ENCODE measurements around the gene ITCH.
"Not testable (repeated sequence)": the region's sequence is repeated elsewhere in the genome, so short reads cannot be mapped to it uniquely, and the experiment has no call there.

Gene ITCH

DNA sequence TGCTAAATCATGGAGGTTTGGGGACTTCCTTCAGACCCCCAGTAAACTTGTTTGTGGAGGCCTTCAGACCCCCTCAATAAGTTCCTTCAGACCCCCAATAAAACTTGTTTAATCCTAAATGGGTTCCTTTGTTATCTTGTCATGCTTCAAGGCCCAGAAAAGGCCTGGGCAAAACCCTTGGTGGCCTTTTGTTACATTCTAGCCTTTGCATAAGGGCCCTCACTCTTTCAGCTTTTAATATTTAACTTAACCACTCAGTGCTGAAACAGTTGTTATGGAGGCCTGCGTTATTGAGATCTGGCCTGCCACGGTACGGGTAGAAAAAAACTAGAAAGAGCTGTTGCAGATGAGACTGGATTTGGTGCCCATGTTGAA is 148.8 kb downstream of the ITCH start:
- no peak for DNase-seq (ENCODE audit: low read depth)

DNA sequence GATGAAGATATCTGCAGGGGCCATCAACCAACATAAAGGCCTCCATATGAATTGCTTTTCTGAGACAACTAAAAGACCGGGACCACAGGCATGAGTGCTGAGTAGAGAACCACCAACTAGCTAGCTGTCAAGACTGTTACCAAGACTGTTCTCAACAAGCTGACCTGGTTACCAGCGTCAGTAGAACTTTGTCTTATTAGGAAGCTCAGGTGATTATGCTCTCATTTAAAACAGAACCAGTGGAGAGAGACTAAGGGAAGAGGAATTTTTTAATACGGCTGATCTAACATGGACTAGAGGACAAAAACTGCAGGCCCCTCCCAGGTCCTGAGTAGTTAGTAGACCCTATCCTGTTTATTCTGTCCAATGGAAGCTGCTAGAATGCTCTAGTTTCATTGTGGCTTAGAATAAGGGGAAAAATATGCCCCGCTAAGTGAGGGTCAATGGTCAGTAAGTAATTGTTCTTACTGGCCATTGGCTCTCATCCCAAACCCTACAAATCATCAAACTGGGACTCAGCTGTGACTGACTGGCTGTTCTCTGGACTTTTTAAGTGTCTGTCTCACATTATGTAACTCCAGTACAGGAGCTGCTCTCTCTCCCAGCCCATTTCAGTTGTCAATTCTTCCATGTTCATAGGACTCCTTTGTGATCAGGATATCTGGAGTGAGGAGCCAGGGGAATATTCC is 149.3 kb downstream of the ITCH start:
- no peak for DNase-seq (ENCODE audit: low read depth)

DNA sequence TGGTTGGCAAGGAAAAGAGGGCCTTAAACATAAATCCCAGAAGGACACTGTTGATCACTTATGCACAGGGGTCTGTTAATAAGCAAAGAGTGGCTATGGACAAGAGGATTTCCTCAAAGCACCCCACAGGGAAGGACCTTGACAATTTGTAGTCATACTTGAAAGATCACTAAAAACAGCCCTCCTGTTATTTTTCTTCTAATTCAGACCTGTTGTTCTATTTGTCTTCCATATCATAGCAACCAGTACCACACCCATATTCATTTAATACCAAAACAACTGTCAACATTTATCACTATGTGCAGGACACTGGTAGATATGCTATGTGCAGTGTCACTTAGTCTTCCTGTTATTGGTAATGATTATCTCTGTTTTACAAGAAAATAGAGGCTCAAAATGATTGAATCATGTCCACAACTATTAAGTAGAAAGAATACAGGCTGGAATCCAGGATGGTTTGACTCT is 149.9 kb downstream of the ITCH start:
- DNase-seq (ENCODE audit: low read depth) = no peak

DNA sequence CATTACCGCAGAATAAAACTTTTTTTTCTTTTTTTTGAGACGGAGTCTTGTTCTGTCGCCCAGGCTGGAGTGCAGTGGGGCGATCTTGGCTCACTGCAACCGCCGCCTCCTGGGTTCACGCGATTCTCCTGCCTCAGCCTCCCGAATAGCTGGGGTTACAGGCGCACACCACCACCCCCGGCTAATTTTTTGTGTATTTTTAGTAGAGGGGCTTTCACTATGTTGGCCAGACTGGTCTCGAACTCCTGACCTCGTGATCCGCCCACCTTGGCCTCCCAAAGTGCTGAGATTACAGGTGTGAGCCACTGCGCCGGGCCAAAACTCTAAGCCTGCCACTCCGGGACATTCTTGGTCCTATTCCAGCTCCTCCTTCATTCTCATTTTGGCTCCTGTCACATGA is 151.0 kb downstream of the ITCH start:
- DNase-seq (ENCODE audit: low read depth) = not testable (repeated sequence)

DNA sequence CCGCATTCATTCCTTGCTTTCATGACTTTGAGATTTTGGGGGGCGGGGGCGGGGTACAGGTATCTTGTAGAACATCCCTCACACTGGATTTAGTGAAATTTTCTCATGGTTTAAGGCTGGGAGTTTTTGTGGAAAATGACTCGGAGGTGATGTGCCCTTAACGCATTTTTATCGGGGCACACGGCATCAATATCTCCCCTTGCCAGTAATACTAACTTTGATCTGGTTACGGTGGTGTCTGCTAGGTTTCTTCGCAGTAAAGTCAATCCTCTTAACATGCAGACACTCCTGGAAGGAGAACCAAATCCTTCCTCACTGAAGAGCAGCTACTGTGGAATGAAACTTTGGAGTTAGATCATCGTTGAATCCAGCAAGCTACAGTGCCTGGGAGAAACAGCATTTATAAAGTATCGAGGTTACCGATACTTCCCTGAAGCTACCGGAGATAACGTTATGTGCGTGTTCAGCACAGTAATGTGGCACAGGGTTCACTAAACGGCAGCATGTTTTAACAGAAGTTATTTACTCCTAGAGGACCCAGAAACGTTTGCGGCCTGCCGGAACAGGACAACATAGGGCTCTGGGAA is 151.9 kb downstream of the ITCH start:
- no peak for DNase-seq (ENCODE audit: low read depth)

DNA sequence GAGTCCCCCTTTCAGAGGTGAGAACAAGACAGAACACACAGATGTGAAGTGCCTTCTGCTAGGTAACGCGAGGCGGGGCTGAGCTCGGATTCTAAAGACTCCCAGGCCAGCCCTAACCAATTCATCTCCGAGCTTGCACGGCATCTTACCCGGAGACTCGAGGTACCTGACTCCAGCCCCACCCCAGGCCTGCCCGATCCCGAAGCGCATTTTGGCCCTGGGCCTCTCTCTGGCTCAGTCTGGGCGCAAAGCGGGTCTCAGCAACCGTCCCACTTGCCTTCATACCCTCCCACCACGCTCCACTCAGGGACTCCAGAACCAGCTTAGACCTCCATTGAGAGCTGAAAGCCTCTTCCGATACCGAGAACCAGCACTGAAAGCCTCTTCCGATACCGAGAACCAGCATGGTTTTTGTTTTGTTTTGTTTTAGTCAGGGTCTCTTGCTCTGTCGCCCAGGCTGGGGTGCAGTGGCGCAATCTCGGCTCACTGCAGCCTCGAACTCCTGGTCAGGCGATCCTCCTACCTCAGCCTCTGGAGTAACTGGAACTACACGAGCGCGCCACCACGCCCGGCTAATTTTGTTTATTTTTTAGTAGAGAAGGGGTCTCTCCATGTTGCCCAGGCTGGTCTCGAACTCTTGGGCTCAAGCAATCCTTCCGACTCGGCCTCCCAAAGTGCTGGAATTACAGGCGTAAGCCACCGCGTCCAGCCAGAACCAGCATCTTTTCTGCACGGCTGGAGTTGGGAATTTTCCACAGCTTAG is 152.6 kb downstream of the ITCH start:
- DNase-seq (ENCODE audit: low read depth) = no peak

DNA sequence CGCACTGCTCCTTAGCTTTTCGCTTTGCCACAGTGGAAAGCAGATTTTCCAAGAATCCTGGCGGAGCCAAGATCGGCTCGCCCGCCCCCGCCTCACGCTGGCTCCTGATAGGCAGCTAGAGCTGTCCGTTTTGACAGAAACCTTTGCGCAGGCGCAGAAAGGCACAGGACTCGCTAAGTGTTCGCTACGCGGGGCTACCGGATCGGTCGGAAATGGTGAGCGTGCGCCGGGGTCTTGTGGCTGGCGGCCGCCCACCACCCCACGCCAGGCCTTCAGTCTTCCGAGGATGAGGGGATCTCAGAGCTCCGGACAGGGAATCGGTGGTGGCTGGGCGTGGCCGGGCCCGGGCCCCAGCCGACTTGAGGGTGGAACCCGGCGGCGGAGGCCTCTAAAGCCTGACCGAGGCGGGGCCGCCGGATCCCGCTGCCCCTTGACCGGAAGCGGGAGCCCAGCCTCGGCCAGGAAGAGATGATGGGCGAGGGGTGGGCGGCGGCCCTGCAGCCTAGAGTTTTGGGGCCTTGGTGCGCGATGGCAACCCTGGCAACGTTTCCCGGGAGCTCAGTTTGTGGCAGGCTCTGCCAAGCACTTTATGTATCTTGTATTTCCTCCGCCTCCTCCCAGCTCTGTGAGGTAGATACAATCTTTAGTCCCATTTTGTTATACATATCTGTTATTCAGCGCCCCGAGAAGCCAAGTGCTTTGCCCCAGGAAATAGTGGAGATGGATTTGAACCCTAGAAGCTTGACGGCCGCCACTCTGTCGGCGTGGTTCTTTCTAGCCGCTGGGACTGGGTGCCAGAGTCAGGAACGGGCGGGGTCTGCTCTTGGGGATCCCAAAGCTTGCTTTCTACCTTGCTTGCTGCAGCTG is 153.4 kb downstream of the ITCH start, which contains the start of gene DYNLRB1:
TSS of gene DYNLRB1 (plus strand) at position 176 of the 867 bp plus-strand sequence. CDS start at position 213, 37 bp downstream.
- peak; percentile 85 for DNase-seq (ENCODE audit: low read depth)

DNA sequence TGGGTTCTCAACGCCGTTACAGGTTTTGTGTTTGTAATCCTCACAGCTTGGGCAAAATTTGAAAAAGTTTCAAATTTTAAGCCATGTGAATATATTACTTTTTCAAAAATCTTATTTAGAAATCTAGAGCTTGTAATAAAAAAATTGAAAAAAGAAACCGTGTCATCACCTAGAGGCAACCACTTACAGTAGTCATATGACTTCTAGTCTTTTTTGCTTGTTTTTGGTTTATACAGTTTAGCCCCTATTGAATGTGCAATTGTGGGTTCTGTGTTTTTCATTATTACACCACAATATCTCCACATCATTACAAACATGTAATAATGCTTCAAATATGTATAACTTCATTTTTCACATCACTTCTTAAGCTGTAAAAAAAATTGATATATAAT is 154.0 kb downstream of the ITCH start:
- no peak for DNase-seq (ENCODE audit: low read depth)

DNA sequence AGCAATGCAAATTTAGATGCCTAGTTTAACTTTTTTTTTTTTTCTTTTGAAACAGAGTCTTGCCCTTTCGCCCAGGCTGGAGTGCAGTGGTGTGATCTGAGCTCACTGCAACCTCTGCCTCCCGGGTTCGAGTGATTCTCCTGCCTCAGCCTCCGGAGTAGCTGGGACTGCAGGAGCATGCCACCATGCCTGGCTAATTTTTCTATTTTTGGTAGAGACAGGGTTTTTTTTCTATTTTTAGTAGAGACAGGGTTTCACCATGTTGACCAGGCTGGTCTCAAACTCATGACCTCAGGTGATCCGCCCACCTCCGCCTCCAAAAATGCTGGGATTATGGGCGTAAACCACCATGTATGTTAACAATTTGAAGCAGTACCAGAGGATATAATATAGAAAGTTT is 155.8 kb downstream of the ITCH start:
- not testable (repeated sequence) for DNase-seq (ENCODE audit: low read depth)

DNA sequence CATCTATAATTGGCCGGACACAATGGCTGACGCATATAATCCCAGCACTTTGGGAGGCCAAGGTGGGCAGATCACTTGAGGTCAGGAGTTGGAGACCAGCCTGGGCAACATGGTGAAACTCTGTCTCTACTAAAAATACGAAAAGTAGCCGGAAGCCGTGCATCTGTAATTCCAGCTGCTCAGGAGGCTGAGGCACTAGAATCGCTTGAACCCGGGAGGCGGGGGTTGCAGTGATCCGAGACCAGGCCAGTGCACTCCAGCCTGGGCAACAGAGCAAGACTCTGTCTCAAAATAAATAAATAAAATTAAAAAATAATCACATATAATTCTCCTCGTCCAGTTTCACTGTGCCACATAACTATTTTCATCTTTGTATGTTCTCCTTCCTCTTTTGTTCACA is 156.8 kb downstream of the ITCH start:
- not testable (repeated sequence) for DNase-seq (ENCODE audit: low read depth)

DNA sequence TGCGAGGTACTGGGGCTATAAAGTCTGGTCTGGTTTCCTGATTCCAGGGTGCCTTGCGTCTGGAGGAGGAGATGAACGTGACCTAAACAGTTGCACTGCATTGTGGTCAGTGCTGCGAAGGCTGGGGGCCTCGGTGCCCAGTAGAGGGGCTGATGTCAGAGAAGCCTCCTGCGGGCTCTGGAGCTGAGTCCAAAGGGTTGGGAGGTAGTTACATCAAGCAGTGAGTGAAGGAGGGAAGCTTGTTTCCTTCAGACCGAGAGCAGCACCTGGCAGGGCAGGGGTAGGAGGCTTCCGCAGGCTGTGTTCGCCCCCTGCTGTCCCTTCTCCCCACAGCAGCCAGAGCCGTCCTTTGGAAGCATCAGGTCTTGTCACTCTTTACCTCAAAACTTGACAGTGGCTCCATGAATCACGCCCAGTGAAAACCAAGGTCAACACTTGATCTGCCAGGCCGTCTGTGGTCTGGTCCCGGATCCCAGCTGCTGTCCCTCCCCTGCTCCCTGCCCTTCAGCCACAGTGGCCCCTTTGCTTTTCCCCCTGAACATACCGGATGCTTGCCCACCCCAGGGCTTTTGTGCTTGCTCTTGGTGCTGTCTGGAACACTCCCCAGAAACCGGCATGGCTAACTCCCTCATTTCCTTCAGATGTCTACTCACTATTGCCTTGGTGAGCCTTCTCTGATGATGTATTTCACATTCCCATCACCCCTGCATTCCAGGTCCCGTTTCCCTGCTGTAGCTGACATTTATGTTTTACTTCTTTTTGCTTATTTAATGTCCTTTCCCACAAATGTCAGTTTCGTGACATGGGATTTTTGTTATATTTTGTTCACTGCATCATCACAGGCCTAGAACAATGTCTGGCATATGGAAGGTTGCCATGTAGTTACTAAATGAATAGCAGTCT is 160.1 kb downstream of the ITCH start:
- DNase-seq (ENCODE audit: low read depth) = no peak

DNA sequence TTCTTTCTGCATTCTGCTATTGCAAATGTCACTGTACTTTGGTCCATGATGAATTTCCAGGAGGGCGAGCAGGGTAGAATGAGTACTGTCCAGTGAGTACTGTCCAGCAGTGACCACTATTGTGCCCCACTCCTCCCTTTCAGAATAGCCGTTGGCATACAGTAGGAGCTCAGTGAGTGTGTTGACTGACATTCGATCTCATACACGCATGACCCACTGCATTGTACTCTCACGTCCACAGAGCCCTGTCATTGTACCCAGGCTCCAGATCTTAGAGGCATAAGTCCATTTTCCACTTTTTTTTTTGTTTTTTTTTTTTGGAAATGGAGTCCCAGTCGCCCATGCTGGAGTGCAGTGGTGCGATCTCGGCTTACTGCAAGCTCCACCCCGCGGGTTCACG is 161.4 kb downstream of the ITCH start:
- DNase-seq (ENCODE audit: low read depth) = no peak

DNA sequence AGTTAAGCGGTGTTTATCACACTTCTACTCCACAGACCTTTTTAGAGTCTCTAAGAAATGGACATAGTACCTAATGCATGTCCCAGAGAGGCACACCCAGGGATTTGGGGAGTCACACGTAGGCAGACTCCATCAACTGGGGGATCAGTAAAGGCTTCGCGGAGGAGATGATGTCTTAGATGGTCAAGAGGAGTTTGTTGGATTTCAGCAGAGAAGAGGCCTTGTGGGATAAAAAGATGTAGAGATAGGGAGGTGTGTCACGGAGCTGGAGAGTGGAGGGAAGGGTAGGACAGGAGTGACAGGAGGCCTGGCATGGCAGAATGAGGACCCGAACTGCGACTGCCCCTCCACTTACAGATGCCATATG is 162.3 kb downstream of the ITCH start:
- DNase-seq (ENCODE audit: low read depth) = no peak

DNA sequence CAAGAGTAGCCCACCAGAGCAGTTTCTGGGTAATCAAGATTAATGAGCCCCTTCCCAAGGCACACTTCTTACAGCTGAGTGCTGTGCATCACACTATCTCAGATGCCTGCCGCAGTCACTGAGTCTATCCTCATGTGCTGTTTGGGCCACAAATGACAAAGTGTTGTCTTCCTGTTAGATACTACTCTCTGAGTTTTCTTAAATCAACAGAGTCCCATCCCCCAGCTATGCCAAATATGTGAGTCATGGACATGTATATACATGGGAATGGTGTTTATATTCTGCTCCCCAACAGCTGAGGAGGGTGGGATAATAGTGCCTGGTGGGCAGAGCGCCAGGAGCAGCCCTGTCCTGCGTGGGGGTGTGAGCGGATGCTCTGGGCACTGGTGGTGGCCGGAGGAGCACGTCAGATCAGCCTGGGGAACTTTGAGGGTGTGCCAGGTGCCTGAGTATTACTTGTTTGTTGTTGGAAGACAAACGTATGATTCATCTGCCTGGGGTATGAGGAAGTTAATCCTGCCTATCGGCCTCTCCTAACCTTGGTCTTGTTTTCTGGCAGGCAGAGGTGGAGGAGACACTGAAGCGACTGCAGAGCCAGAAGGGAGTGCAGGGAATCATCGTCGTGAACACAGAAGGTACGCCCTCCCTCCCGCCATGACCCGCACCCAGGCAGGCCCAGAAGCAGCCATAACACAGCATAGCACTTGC is 162.8 kb downstream of the ITCH start:
- DNase-seq (ENCODE audit: low read depth) = peak; percentile 98

DNA sequence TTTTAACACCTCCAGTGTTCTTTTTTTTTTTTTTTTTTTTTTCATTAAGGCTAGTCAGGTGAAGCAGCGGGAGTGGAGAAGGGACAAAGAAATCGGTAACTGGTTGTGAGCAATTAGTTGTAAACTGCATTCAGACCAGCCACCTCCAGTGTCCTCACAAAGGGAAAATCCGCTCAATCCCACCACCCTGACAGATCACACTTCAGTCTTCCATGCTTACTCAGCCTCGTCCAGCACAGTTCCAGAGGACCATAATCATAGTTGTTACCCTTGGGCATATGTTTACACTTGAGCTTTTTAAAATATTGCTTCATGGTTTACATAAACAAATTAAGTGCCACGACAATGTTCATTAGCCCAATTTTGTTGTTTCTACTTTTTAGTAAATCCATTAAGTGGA is 163.4 kb downstream of the ITCH start:
- no peak for DNase-seq (ENCODE audit: low read depth)

DNA sequence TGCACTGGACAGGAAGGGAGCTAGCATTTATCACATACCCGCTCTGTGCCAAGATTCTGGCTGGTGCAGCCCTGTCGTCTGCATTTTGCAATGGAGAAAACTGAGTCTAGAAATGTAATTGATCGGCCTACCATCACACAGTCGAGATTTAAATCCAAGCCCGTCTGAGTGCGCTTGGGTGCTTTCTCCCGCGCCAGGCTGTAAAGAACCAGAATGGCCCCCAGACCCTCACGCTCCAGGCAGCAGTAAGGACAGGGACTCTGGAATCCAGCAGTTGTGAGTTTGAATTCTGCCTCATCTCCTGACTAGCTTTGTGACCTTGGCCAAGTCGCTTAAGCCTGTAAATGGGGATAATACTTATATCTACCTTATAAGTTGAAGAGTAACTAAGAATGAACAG is 163.9 kb downstream of the ITCH start:
- no peak for DNase-seq (ENCODE audit: low read depth)

DNA sequence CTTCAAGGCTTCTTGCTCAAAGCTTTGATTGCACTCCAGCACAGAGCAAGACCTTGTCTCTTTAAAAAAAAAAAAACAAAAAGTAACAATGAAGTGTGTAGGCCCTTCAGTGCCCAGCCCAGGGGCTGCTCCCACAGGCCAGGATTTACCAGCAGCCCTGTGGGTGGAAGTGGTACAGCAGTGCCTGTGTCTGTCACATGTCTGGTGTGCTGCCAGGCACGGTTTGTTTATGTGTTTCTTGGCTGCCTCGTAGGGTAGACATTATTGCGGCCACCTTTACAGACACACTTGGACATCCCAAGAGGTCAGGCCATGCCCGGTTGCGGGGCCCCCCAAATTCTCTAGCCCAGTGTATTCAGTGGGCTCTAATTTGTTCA is 165.8 kb downstream of the ITCH start:
- DNase-seq (ENCODE audit: low read depth) = no peak

DNA sequence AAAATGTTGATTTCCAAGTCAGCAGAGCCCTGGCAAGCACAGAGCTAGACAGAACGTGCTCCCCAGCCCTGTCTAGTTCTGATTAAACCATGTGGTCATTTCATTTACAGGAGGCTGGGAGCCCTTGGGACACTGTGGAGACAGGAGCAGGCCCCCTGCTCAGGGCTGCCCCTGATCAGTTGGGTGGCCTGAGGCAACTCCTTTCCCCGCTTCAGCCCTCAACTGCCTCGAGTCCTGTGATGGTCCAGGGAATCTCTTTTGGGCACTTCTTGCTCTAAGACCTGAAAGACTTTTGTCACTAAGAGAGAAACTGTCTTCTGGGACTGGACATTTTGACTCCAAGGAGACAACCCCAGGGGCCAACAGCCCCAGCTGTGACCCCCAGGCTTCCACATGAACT is 166.7 kb downstream of the ITCH start:
- no peak for DNase-seq (ENCODE audit: low read depth)

DNA sequence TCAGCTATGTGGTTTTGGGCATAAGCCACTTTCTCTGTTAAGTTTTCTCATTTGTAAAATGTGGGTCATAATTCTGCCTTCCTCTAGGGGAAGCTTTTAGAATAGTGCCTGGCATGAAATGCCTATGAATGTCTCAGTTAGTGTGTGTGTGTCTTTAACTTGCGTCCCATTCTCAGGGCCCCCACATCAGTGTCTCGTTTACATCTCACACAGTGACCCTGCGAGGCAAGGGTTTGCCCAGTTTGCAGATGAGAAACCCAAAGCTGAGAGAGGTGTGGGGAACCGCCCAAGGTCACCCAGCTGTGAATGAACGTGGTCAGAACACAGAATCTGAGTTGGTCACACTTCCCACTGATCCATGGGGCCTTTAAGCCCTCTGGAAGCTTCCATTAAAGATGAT is 167.3 kb downstream of the ITCH start:
- no peak for DNase-seq (ENCODE audit: low read depth)

DNA sequence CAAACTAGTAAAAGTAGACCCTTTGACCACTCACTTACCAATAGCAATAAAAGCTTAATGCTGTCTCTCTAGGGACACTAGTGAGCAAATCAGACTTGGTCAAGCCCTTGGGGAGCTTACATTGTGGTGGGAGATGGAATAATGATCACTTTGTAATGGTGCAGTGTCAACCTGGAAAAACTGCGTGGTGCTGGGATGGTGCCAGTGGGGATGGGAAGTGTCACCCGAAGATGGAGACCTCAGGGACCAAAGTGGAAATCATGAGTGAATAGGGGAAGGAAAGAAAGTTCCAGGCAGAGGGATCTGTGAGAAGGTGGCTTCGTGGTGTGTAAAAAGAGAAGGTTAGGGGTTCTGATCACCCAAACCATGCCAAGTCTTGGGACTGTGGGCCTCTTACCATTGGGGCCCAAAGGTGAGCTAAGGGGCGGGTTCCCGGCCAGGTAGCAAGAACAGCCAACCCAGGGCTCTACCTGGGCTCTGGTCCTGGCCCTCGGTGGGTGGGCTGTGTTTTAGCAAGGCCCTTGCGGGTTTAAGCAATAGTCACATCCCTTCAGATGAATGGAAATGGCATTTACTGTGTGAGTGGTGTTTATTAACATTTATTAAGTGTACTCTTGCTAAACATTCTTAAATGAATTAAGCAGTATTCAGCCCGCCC is 168.7 kb downstream of the ITCH start:
- no peak for DNase-seq (ENCODE audit: low read depth)
